Activated CD4-positive, alpha-beta T cell treated with anti-CD3 and anti-CD28 coated beads, Interleukin-2, amount 50 U/mL, for 48 hours (primary cell): ENCODE results near the gene ZDHHC20.

ENCODE experiments used
- DNase-seq, 2 experiments: peaks; one replicate each; pipeline ENCODE4 v3.0.0-alpha.2; 2020

ZDHHC20 gene

GRCh38 chr13:21359855-21360254 lies 99.2 kb downstream of the ZDHHC20 start:
- DNase-seq = no peak

GRCh38 chr13:21355304-21355703 lies 103.8 kb downstream of the ZDHHC20 start:
- no peak for DNase-seq

GRCh38 chr13:21354721-21355120 lies 104.4 kb downstream of the ZDHHC20 start:
- DNase-seq = no peak

GRCh38 chr13:21348488-21349120 lies 110.5 kb downstream of the ZDHHC20 start:
- DNase-seq = no peak

DNA sequence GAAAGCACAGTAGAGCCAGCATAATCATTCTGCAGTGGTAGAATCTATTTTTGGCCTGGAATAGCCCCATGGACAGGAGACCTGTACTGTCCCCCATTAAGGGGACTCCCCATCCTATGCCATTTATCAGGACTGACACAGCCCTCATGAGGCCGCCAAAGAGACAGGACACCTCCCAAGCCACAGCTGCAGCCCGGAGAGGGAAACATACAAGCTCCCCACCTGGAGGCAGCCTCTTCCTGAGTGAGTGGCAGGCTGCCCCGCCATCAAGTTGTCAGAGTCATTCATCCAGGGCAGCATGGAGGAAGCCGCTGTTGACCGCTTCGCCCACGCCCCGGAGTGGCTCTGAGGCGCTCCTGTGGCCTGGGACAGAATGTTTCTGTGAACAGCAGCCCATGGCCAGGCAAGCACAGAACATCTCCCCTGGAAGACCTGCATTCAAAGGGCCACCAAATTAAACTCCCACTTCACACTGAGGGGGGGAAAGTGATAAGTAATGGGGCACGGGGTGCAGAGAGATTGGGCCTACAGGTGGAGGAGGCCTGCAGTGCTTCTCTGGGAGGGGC lies 111.3 kb downstream of the ZDHHC20 start:
- no peak for DNase-seq

DNA sequence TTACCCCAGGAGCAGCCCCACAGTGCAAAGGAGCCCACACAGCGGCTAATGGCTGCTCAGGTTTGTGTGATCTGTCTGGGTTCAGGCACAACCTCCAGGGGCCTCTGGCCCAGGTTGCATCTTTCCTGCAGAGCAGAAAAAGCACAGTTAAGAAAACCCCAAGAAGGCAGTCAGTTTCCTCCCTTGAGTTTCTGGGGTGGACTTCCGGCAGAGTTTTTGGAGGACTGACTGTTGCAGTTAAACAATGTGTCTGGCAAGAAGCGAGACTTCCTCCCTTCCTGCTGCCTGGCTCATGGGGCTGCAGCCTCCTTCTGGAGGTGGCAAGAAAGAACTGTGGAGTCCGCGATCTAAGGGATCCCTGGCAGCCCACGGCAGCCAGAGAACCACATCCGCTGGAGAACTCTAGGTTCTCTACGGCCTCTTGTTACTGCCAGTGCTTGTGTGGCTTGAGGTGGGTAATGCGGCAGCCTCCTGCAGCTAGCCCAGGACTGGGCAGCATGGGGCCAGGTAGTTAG lies 114.4 kb downstream of the ZDHHC20 start:
- peak; percentile 19 to 40 for DNase-seq

- no peak for DNase-seq
Measured at GRCh38 chr13:21343659-21344058, 115.4 kb downstream of the ZDHHC20 start.

- DNase-seq = no peak
Measured at GRCh38 chr13:21342699-21343442, 116.2 kb downstream of the ZDHHC20 start.

GRCh38 chr13:21341637-21342422 lies 117.3 kb downstream of the ZDHHC20 start:
- DNase-seq = no peak

- DNase-seq = no peak
Measured at GRCh38 chr13:21338639-21339278, 120.3 kb downstream of the ZDHHC20 start.

DNA sequence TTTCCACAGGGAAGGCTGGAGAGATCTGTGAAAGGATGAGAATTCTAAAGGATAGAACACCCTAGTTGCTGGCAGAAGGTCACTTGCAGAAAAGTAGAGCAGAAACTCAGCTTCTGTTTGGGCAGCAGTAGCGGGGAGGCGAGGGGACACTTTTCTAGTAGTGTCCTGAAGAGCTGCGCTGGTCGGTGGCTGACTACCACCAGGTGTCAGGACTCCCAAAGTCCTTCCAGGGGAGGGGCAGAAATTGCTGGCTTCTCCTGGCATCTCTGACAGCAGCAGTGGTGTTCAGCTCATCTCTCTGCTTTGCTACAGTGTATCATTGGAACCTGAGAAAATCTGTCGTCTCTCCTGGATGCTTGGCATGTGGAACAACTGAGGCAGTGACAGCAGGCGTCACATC lies 120.9 kb downstream of the ZDHHC20 start:
- DNase-seq = no peak

DNA sequence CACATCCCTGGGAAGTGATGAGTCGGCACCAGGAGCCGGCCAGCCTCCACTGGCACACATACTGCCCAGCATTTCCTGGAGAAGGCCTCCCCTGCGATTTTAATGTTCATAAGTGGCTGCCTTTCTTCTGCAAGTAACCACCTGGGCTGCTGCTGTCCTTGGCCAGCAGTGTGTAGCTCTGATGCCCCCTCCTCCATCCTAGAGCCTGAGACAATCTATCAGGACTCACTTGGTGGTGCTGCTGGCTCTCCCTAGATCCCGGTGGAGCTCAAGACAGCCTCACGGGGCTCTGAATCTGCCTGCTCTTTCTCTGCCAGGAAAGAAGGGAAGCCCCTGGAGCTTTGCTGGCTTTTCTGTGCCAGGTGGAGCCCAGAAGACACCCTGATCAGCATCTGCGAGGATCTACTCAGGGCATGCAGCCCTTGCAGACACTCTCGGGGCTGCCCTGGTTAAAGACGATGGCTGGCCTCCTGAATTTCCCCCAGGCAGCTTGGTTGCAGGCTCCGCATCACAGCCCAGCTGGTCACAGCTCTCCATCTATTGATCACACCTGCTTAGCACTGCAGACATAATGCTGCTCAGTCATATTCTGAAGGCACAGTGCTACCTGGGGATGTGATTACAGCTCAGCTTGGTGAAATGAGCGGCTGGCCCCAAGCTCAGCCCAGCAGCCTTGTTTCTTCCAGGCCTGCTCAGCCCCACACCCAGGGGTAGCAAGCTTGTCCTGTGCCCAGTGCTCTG lies 122.3 kb downstream of the ZDHHC20 start:
- DNase-seq = no peak

DNA sequence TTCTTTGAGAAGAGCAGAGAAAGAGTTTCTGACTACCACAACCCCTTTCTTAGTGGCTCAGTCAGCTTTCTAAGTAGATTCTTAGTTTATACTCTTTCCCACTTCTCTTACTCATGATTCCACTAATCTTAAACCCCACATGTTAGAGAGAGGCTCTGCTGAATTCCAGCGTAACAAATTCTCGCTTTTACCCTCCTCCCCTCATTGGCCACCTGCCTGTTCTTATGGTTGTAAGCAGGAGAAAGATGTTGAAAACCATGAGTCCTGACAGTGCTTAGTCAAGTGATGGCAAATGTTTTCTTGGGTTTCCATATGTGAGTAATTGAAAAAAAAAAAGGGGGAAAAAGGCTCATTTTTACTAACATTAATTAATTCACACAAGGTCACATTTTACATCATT lies 125.9 kb downstream of the ZDHHC20 start:
- no peak for DNase-seq

DNA sequence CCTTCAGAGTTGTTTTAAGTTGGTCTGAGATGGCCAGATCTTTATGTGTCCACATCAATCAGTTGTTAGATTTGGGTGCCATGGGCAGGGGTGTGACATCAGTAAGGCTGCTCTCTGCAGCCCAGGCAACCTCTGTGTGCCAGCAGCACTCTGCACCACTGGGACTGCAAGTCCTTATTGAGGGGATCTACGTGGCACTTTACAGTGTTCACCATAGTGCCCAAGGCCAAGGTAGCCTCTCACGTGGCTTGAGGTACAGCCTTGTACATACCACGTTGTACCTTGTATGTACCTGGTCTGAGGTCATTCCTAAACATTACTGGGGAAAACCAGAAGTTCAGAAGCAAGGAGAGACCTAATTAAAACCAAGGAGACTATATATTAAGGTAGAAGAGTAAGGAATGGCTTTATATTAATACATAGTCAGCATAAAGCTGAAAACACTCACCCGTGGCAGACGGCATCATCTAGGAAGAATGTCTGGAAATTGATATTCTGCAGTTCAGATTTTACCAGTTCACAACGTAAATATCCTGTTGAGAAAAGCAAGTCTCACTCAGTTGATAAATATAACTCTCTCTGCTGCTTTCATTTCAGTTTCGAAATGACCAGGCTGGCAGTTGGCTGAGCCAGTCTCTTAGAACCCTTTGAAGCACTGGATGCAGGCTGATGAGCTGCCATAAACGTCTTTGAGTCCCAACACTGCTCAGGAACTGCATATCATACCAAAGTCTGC lies 128.8 kb downstream of the ZDHHC20 start:
- DNase-seq = peak in 1 of 2 experiments; percentile 12

DNA sequence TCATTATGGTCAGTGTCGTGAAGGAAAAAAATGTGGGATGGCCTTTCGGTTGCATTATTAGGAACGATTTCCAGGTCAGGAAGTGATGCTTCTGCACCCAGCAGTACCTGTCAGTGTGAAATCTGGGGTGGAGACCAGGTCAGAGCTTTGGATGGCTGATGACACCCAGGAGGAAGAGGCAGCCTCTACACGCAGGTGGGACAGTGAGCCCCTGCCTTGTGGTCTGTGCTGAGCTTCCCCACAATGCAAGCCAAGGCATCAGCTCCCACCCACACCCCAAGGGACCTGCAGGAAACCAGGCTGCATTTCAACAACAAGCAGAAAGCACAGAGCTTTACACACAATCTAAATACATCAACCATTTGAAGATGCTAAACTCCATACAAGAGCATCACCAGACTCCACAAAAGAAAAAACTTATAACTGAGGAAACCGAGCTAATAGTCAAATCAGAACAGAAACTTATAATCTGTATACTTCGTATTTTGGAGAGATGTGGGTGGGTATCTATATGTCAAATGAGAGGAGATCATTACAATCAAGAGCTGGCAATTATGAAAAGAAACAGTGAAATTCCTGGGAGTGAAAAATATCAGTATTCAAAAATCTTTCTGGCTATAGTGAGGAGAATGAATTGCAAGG lies 130.1 kb downstream of the ZDHHC20 start:
- DNase-seq = peak in 1 of 2 experiments; percentile 16

DNA sequence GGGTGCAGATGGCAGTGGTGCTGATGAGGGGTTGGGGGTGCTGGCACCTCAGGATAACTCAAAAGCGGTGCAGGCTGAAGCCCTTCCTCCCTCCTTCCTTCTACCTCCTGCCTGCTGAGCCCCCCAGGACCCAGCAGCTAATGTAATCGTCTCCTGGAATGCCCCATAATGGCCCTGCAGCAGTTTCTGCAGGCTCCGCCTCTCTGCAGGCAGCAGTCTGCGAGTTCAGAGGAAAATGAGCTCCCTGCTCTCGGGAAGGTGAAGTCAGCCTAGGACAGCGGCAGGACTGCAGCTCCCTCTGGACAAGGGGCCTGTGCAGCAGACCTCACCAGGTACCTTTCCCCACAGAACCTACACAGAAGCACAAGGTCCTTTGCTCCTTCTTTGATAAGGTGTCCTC lies 130.9 kb downstream of the ZDHHC20 start:
- DNase-seq = no peak

GRCh38 chr13:21326155-21327031 lies 132.7 kb downstream of the ZDHHC20 start:
- no peak for DNase-seq

GRCh38 chr13:21324803-21325202 lies 134.3 kb downstream of the ZDHHC20 start:
- DNase-seq = no peak

DNA sequence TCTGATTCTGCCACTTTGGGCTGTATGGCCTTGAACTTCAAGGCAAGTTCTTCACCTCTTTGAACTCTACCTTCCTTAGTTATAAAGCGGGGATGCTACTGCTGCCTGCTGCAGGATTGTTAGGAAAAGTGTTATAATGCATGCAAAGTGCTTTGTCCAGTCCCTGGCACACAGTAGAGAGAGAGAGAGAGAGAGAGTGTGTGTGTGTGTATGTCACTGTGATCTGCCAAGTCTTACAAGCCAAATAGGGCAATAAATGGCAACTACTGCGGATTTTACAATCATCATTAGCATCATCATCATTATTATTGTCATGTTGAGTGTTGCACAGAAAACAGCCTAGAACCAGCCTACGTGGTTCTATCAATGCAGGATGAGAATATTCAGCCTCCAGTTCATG lies 136.1 kb downstream of the ZDHHC20 start:
- no peak for DNase-seq
